HepG2 (cell line): ENCODE measurements around the gene TNFRSF25.

Experiments used
- CTCF ChIP-seq: sonication (generic); formaldehyde crosslinking; IDR thresholded peaks from 2 replicates; pipeline ENCODE4 v1.5.0; 2020; ENCODE audit warnings: mild to moderate bottlenecking, missing genetic modification reagents, moderate library complexity
- EP300 ChIP-seq, 3 experiments: sonication (generic) in 1 of 3; formaldehyde crosslinking in 1 of 3; IDR thresholded peaks; 2 replicates each; pipeline versions ENCODE4 v1.5.1 to v1.6.1; 2011 to 2020; ENCODE audit warnings: low read depth in 2 of 3, low read length in 2 of 3, borderline replicate concordance in 1 of 3, improper control_type of control experiment in 1 of 3, mild to moderate bottlenecking in 1 of 3, missing genetic modification reagents in 1 of 3, moderate library complexity in 1 of 3
- JUN ChIP-seq: sonication (generic); formaldehyde crosslinking; IDR thresholded peaks from 2 replicates; pipeline ENCODE4 v1.4.0; 2020; ENCODE audit warnings: mild to moderate bottlenecking, missing genetic modification reagents
- JUND ChIP-seq: sonication (generic); formaldehyde crosslinking; IDR thresholded peaks from 2 replicates; pipeline ENCODE4 v1.8.0; 2022; ENCODE audit warnings: mild to moderate bottlenecking, missing genetic modification reagents
- MTA1 ChIP-seq: sonication (generic); formaldehyde crosslinking; IDR thresholded peaks from 2 replicates; pipeline ENCODE4 v1.4.0; 2020; ENCODE audit warnings: missing genetic modification reagents, mild to moderate bottlenecking, borderline replicate concordance
- MYC ChIP-seq: sonication (generic); formaldehyde crosslinking; IDR thresholded peaks from 2 replicates; pipeline ENCODE4 v1.9.0; 2021; ENCODE audit warnings: missing genetic modification reagents, borderline replicate concordance
- NFKBIZ ChIP-seq: IDR thresholded peaks from 2 replicates; pipeline ENCODE4 v1.6.1; 2018; ENCODE audit warnings: missing genetic modification reagents, missing compliant biosample characterization
- NFRKB ChIP-seq: fragments of 450-650 bp; IDR thresholded peaks from 2 replicates; pipeline ENCODE4 v1.6.1; 2017
- SIN3A ChIP-seq: IDR thresholded peaks from 2 replicates; pipeline ENCODE4 v1.6.1; 2011; ENCODE audit warnings: low read depth, mild to moderate bottlenecking, control low read depth, low read length, borderline replicate concordance
- ZMYM4 ChIP-seq: sonication (generic); formaldehyde crosslinking; IDR thresholded peaks from 2 replicates; pipeline ENCODE4 v1.8.1; 2023; ENCODE audit warnings: mild to moderate bottlenecking, missing genetic modification reagents
- ZNF570 ChIP-seq: sonication (generic); formaldehyde crosslinking; IDR thresholded peaks from 2 replicates; pipeline ENCODE4 v1.4.0; 2020; ENCODE audit warnings: mild to moderate bottlenecking, missing genetic modification reagents, borderline replicate concordance
- TF ChIP-seq, protein P1 (sequence below): sonication (generic); formaldehyde crosslinking; IDR thresholded peaks from 2 replicates; pipeline ENCODE4 v1.4.0; 2020; ENCODE audit warnings: missing genetic modification reagents; ENCODE audit errors: not compliant biosample characterization
- TF ChIP-seq, protein P2 (sequence below): sonication (generic); formaldehyde crosslinking; IDR thresholded peaks from 2 replicates; pipeline ENCODE4 v1.5.0; 2020; ENCODE audit warnings: mild to moderate bottlenecking, missing genetic modification reagents, borderline replicate concordance

GRCh38 chr1:6473974-6474814 lies 8.2 kb upstream of the TNFRSF25 start:
- TF ChIP-seq NFKBIZ (CRISPR knock-in tag): no peak
- no peak for TF ChIP-seq MYC
- TF ChIP-seq SIN3A: no peak
- TF ChIP-seq EP300 (IDR thresholded peaks at IDR 0.05; ENCODE audit: low read depth in 2 of 2, low read length in 2 of 2): no peak
- no peak for TF ChIP-seq EP300 (CRISPR knock-in tag; IDR thresholded peaks at IDR 0.05; ENCODE audit: borderline replicate concordance)
- no peak for TF ChIP-seq MTA1
- TF ChIP-seq, protein P1, sequence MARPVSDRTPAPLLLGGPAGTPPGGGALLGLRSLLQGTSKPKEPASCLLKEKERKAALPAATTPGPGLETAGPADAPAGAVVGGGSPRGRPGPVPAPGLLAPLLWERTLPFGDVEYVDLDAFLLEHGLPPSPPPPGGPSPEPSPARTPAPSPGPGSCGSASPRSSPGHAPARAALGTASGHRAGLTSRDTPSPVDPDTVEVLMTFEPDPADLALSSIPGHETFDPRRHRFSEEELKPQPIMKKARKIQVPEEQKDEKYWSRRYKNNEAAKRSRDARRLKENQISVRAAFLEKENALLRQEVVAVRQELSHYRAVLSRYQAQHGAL: no peak
- no peak for TF ChIP-seq CTCF (CRISPR knock-in tag)
- TF ChIP-seq, protein P2, sequence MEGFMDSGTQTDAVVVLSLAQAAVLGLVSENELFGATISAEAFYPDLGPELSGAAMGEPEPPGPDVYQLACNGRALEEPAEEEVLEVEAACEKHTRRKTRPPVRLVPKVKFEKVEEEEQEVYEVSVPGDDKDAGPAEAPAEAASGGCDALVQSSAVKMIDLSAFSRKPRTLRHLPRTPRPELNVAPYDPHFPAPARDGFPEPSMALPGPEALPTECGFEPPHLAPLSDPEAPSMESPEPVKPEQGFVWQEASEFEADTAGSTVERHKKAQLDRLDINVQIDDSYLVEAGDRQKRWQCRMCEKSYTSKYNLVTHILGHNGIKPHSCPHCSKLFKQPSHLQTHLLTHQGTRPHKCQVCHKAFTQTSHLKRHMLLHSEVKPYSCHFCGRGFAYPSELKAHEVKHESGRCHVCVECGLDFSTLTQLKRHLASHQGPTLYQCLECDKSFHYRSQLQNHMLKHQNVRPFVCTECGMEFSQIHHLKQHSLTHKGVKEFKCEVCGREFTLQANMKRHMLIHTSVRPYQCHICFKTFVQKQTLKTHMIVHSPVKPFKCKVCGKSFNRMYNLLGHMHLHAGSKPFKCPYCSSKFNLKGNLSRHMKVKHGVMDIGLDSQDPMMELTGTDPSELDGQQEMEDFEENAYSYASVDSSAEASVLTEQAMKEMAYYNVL (CRISPR knock-in tag): no peak
- no peak for TF ChIP-seq ZNF570 (CRISPR knock-in tag)
- TF ChIP-seq NFRKB: no peak
- TF ChIP-seq JUND (CRISPR knock-in tag): no peak
- no peak for TF ChIP-seq JUN (CRISPR knock-in tag)
- TF ChIP-seq ZMYM4 (CRISPR knock-in tag): no peak
